NCI-H2196 (cell line): Measurements from ENCODE around the gene OLFM2.
"Not testable (repeated sequence)": the region's sequence is repeated elsewhere in the genome, so short reads cannot be mapped to it uniquely, and the experiment has no call there.

ENCODE experiments used
- DNase-seq: peaks from one replicate; lab custom pipeline; 2025; ENCODE audit not compliant: unreplicated experiment; lab: John Stamatoyannopoulos, UW

The OLFM2 gene

DNA sequence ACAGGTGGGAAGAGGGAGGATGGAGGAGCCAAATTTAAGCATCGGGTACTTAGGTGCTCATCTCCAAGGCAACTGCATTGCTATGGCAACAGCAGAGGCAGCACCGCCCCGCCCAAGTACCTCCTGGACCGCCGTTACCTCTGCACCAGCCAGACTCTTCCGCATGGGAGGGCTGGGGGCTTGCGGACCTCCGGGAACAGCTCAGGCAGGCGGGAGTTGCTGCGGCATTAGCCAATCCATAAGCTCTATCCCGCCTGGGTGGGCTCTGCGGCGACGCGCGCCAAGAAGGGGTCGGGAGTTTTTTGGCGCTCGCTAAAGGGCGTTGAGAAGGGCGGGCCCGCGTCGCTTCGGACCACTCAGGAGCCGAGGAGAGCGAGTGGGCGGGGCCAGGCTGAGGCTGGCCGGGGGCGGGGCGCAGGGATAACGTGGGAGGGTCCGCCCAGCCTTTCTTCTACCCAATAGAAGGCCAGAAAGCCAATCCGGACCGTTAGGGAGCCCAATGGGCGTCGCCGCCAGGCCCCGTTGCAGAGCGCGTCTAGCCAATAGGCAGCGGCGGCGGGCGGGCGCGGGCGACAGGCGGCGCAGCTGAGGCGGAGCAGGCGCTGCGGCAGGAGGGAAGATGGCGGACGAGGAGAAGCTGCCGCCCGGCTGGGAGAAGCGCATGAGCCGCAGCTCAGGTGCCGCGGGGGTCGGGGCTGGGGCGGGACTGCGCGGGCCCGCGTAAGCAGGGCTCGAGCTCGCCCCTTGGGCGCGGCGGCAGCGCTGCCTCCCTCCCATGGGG, 101.4 kb downstream of the OLFM2 start, which contains the start of gene PIN1:
TSS of gene PIN1 (plus strand) at position 593 of the 781 bp plus-strand sequence. CDS start at position 620, 27 bp downstream.
- DNase-seq, result peak; percentile 99

DNA sequence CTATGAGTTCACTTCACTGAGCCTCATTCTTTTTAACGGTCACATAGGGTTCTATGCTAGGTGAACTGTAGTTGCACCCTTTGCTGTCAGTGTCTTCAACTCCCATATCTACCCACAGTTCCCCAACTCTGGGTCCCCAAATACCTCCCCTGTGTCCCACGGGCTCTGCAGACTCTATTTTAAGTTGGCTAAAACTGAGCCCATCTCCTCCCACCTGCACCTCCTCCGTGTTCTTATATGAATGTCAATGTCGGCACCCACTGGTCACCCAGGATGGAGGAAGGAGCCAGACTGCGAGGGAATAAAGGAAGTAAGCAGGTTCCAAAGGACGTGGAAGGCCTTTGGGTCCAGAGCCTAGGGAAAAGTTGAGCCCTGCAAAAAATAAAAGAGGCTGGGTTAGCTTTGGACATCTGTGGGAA, 102.0 kb downstream of the OLFM2 start:
- DNase-seq, result no peak

- no peak for DNase-seq
Observed at GRCh38 chr19:9828551-9829063, 107.7 kb downstream of the OLFM2 start.

GRCh38 chr19:9827289-9828238, 108.8 kb downstream of the OLFM2 start, which contains the start of gene UBL5:
Gene UBL5 (plus strand): TSS chr19:9827918. CDS start chr19:9828338, 420 bp downstream.
- DNase-seq, result peak; percentile 92

DNA sequence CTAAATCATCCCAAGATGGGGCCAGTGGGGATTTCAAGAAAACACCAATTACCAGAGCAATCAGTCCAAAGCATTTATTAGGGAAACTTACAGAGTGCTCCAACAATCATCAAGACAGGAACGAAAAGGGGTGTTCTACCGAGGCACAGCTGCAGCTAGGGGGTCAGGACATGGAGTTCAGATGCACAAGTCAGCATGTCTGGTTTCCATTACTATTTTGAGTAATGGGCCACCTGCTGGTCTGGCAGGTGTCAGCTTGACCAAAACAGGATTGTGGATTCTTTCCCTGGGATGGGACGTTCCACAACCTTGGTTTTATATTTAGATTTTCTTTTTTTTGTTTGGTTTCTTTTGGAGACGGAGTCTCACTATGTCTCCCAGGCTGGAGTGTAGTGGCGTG, 112.5 kb downstream of the OLFM2 start:
- DNase-seq, result no peak

GRCh38 chr19:9820034-9820433, 116.3 kb downstream of the OLFM2 start:
- DNase-seq, result not testable (repeated sequence)

GRCh38 chr19:9819596-9819909, 116.8 kb downstream of the OLFM2 start:
- no peak for DNase-seq

DNA sequence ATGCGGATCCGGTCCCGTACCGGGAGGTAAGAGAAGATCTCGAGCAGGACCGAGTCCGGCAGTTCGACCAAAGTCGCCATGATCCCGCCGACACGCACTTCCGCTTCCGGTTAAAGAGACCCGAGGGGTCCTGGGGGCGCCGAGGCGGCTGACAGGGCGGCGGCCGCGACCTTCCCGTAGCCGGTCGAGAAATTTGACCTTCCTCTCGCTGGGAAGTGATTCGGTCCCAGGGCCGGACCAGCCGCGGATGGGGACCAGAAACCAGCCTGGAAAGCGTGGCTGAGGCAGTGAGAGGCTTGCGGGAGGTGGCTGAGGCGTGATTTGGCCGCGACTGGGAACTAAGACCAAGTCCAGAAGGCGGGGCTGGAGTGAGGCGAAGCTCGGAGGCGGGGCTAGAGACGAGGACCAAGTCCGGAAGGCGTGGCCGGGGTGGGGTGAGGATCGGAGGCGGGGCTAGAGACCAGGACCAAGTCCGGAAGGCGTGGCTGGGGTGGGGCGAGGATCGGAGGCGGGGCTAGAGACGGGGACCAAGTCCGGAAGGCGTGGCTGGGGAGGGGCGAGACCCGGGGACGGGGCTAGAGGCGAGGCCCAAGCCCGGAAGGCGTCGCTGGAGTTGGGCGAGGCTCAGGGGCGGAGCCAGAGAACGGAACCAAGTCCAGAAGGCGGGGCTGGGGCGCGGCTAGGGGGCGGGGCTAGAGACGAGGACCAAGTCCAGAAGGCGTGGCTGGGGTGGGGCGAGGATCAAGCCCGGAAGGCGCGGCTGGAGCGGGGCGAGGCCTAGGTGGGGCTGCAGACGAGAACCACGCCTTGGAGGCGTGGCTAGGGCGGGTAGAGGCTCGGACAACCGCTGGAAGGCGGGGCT, 117.3 kb downstream of the OLFM2 start, which contains the start of gene FBXL12:
TSS of gene FBXL12 (minus strand) at position 346 of the 862 bp plus-strand sequence. CDS start at position 80, 266 bp downstream.
- peak; percentile 100 for DNase-seq

DNA sequence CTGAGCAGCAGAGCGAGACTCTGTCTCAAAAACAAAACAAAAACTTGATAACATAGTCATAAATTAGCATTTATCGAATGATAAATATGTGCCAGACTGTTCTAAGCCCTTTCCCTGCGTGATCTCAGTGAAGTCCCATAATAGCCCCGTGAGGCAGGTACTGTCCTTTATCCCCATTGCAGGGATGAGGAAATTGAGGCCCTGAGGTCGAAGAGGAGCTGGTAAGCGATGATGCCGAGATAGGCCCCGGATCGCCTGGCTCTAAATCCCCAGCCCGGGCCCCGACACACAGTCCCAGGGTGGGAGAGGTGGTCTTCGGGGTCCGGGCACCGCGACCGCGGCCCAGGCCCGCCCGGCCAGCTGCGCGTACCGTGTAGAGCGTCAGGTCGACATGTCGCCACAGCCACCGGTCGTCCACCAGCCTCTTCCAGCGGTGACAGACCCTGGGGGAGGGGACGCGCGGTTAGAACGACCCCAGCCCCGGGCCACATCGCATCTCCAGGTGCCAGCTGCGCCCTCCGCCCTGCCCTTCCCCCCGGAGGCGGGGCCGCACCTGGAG, 118.1 kb downstream of the OLFM2 start:
- DNase-seq, result no peak

DNA sequence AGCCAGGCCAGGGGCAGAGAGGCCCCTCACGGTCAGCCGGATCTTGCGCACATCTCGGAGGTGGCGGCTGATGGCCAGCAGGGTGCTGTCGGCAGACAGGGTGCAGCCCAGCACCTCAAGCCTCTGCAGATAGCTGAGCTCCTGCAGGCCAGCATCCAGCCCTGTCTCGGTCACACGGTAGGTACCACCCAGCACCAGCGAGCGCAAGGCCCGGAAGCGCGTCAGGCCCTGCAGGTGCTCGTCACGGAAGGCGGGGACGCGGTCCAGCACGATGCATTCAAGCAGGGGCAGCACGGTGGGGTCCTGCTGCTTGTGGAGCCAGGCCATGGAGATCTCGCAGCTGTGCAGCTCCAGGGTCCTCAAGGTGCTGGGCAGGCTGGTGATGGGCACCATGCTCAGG, 125.2 kb downstream of the OLFM2 start:
- DNase-seq, result no peak

- DNase-seq, result no peak
Observed at GRCh38 chr19:9808855-9809824, 127.2 kb downstream of the OLFM2 start.

DNA sequence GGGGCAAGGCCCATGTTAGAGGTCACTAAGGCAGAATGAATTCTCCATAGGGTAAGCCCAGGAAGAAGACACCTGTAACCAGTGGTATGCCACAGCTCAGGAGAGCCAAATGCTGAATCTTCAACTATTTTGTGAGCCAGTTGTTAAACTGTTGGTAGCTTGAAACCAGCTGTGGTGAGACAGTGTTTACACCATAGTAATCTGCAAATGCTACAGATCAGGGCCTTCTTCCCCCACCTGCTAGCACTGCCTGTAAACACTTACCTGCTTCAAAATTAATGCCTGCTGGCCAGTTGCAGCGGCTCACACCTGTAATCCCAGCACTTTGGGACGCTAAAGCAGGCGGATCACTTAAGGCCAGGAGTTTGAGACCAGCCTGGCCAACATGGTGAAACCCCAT, 129.5 kb downstream of the OLFM2 start:
- DNase-seq, result no peak
